PC-3 (cell line): ENCODE results near the gene TUBB1. TPM values are rescaled to one million over a fixed set of nuclear protein-coding genes. Genes with fewer than 3 reads are reported as not detected.

Experiments
- ATAC-seq: fragments of 200-7000 bp; cut with Tn5 transposase; 2 replicates; pipeline ENCODE4 v1.9.1; 2020; ENCODE audit warnings: mild to moderate bottlenecking, moderate library complexity
- BruUV-seq: library from RNA; stranded (reverse); fragments of 400-500 nt; replicated peaks from 2 replicates; lab custom pipeline; 2021; lab: Mats Ljungman, UMichigan
- CTCF ChIA-PET: fragments of 300-600 bp; sonication (Branson Sonifier 250); formaldehyde crosslinking; loops from one replicate; lab custom pipeline; 2022; ENCODE audit warnings: antibody characterized with exemption; lab: Charles Lee
- POLR2A ChIA-PET: fragments of 300-600 bp; sonication (Branson Sonifier 250); formaldehyde crosslinking; loops from one replicate; lab custom pipeline; 2022; ENCODE audit warnings: antibody characterized with exemption; ENCODE audit not compliant: unreplicated experiment; lab: Charles Lee
- DNase-seq: peaks from one replicate; pipeline ENCODE4 v3.0.0-alpha.2; 2015
- H2AFZ ChIP-seq: fragments of 300-600 bp; sonication (generic); 2 replicates; pipeline ENCODE4 v1.6.0; 2016; ENCODE audit warnings: antibody characterized with exemption, low read length
- H3F3A ChIP-seq: fragments of 300-600 bp; sonication (generic); one replicate; pipeline ENCODE4 v1.6.0; 2017; ENCODE audit warnings: antibody characterized with exemption, low read length, control low read depth, mild to moderate bottlenecking; ENCODE audit not compliant: unreplicated experiment
- H3K27ac ChIP-seq: fragments of 300-600 bp; sonication (generic); 2 replicates; pipeline ENCODE4 v1.5.1; 2016; ENCODE audit warnings: mild to moderate bottlenecking, low read length
- H3K27me3 ChIP-seq: fragments of 300-600 bp; sonication (generic); 2 replicates; pipeline ENCODE4 v1.6.1; 2016; ENCODE audit warnings: low read length, mixed read lengths
- H3K36me3 ChIP-seq: fragments of 300-600 bp; sonication (generic); 2 replicates; pipeline ENCODE4 v1.6.1; 2016; ENCODE audit warnings: low read depth, mixed run types, low read length, mixed read lengths
- H3K4me1 ChIP-seq: fragments of 300-600 bp; sonication (generic); 2 replicates; pipeline ENCODE4 v1.5.1; 2016; ENCODE audit warnings: low read length; ENCODE audit not compliant: insufficient read depth
- H3K4me2 ChIP-seq: fragments of 300-600 bp; sonication (generic); 2 replicates; pipeline ENCODE4 v1.6.0; 2016; ENCODE audit warnings: low read length
- H3K4me3 ChIP-seq: fragments of 300-600 bp; sonication (generic); 2 replicates; pipeline ENCODE4 v1.5.1; 2016; ENCODE audit warnings: mild to moderate bottlenecking, low read length, mixed read lengths
- H3K79me2 ChIP-seq: fragments of 300-600 bp; sonication (generic); 2 replicates; pipeline ENCODE4 v1.6.1; 2017; ENCODE audit warnings: low read length, mixed read lengths
- H3K9ac ChIP-seq: fragments of 300-600 bp; sonication (generic); 2 replicates; pipeline ENCODE4 v1.6.0; 2016; ENCODE audit warnings: mild to moderate bottlenecking, low read length
- H3K9me2 ChIP-seq: fragments of 300-600 bp; sonication (generic); replicated peaks from 2 replicates; pipeline ENCODE4 v1.6.1; 2016; ENCODE audit warnings: mixed run types, low read length, mixed read lengths
- H3K9me3 ChIP-seq: fragments of 300-600 bp; sonication (generic); 2 replicates; pipeline ENCODE4 v1.6.1; 2016; ENCODE audit warnings: low read length, mixed read lengths
- H4K20me1 ChIP-seq: fragments of 300-600 bp; sonication (generic); 2 replicates; pipeline ENCODE4 v1.6.1; 2016; ENCODE audit warnings: low read length, mixed read lengths
- CTCF ChIP-seq: fragments of 300-600 bp; sonication (generic); conservative IDR thresholded peaks from 2 replicates; pipeline ENCODE4 v1.5.1; 2017; ENCODE audit warnings: antibody characterized with exemption, low read depth, mild to moderate bottlenecking, low read length
- EZH2 ChIP-seq: fragments of 300-600 bp; sonication (generic); IDR thresholded peaks from one replicate; pipeline ENCODE4 v1.6.1; 2017; ENCODE audit warnings: antibody characterized with exemption, mild to moderate bottlenecking, low read length; ENCODE audit not compliant: unreplicated experiment
- EZH2phosphoT487 ChIP-seq: fragments of 300-600 bp; sonication (generic); IDR thresholded peaks from 2 replicates; pipeline ENCODE4 v1.6.1; 2018; ENCODE audit warnings: mild to moderate bottlenecking, antibody characterized with exemption, low read length, borderline replicate concordance
- intact Hi-C: fragments of 100-400 bp; cut with micrococcal nuclease; formaldehyde crosslinking; loops from 2 replicates; pipeline ENCODE4 v1.9.0; 2023
- total RNA-seq: library from RNA; depleted of rRNA; stranded (reverse); fragments of >200 nt; gene quantifications from 2 replicates; pipeline ENCODE4 v1.2.3, GENCODE V29; 2014

Gene TUBB1
- total RNA-seq, 1 experiment from 2014 or later = not detected

- Histone ChIP-seq H3K9me3 (no peaks in the 10 kb centered on the region), H3K4me1 (peaks cover 19% of the 10 kb centered on the region), H2AFZ (no peak overlapping the region), H3K27me3 (no peaks in the 10 kb centered on the region), H4K20me1 (no peaks in the 10 kb centered on the region), H3K9ac (no peak overlapping the region), H3K4me3 (no peak overlapping the region), H3F3A (no peaks in the 10 kb centered on the region), H3K9me2 (no peaks in the 10 kb centered on the region), H3K27ac (no peak overlapping the region), H3K4me2 (no peak overlapping the region), H3K79me2 (no peaks in the 10 kb centered on the region), H3K36me3 (peaks cover 73% of the 10 kb centered on the region)
- POLR2A ChIA-PET = no interaction called here
- intact Hi-C loops = loop anchor here (5.0 kb wide), 1 partner anchor 38 kb away; the partner anchor contains the start of gene ATP5F1E
- TSS peak; percentile 26 for BruUV-seq
- CTCF ChIA-PET = interaction anchor here (0.6 kb wide), 1 partner anchor 13 kb away, joined by 3 read pairs; the partner anchor contains the start of gene NELFCD
- DNase-seq = no peak
- no peak for TF ChIP-seq CTCF
- no peak for TF ChIP-seq EZH2phosphoT487
- TF ChIP-seq EZH2 = no peak
- no peak for ATAC-seq
Measured at GRCh38 chr20:58994390-58995159, 24.7 kb upstream of the TUBB1 start.

GRCh38 chr20:58995461-58996225 lies 23.6 kb upstream of the TUBB1 start:
- no peaks in the 10 kb centered on the region for H3K27me3 ChIP-seq
- ATAC-seq (no peak), DNase-seq (peak; percentile 43)
- peaks cover 64% of the 10 kb centered on the region for H3K36me3 ChIP-seq
- H3K9me2 ChIP-seq = no peaks in the 10 kb centered on the region
- no peak for TF ChIP-seq CTCF
- TF ChIP-seq EZH2 = no peak
- no peak for TF ChIP-seq EZH2phosphoT487
- intact Hi-C loops = no loop called here
- ChIA-PET CTCF (no interaction called here), POLR2A (no interaction called here)
- H3K27ac ChIP-seq = peak overlapping the region; percentile 29
- H3F3A ChIP-seq = no peaks in the 10 kb centered on the region
- no peak overlapping the region for H2AFZ ChIP-seq
- H3K9me3 ChIP-seq = no peaks in the 10 kb centered on the region
- BruUV-seq = TSS peak; percentile 93
- no peak overlapping the region for H3K4me2 ChIP-seq
- H3K4me3 ChIP-seq = no peak overlapping the region
- H3K9ac ChIP-seq = no peak overlapping the region
- no peaks in the 10 kb centered on the region for H3K79me2 ChIP-seq
- no peaks in the 10 kb centered on the region for H4K20me1 ChIP-seq
- H3K4me1 ChIP-seq = peaks cover 19% of the 10 kb centered on the region
